Hippocampal formation (tissue), 2 donors: ENCODE results near the gene APBB2.
"Not testable (repeated sequence)": the region's sequence is repeated elsewhere in the genome, so short reads cannot be mapped to it uniquely, and the experiment has no call there.

Experiments
- DNase-seq, 2 donors: peaks; one replicate each; lab custom pipeline; 2025; lab: John Stamatoyannopoulos, UW

Gene APBB2

DNA sequence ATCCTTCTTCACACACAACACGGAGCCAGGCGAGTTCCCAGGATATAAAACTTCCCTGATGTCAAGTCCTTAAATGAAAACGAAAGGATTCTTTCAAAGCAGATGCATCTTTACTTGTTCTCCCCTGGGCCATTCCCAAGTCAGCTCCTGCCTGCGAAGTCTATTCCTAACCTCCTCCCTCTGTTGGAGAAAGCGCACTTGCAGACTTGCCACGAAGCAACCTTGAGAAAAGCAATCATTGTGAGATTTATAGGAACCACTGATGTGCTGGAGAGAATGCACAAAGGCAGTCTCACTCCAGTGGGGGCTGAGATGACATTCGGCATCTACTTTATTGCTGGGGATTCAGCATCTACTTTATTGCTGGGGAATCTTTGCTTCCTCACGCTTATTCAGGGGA lies 308.9 kb downstream of the APBB2 start:
- DNase-seq, result no peak

GRCh38 chr4:40900531-40900930 lies 313.8 kb downstream of the APBB2 start:
- DNase-seq, result not testable (repeated sequence)

GRCh38 chr4:40897557-40898203 lies 316.7 kb downstream of the APBB2 start:
- DNase-seq, result peak; percentile 38 to 41

DNA sequence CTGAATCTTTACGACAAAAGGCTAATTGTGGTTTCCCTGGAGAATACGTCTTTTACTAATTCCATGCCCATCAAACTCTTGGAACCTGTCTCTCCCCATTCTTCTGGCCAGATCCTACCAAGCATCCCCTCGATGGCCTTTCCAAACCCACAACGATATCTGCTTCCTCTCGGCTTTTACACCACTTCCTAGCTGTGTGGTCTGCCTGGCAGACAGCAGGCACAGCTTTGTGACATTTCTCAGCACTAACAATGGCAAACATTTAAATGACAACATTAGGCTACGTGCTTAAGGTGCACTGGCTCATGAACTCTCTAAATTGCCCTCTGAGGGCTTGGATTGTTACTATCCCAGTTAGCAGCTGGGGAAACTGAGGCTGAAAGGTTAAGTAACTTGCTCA lies 323.6 kb downstream of the APBB2 start:
- no peak for DNase-seq

DNA sequence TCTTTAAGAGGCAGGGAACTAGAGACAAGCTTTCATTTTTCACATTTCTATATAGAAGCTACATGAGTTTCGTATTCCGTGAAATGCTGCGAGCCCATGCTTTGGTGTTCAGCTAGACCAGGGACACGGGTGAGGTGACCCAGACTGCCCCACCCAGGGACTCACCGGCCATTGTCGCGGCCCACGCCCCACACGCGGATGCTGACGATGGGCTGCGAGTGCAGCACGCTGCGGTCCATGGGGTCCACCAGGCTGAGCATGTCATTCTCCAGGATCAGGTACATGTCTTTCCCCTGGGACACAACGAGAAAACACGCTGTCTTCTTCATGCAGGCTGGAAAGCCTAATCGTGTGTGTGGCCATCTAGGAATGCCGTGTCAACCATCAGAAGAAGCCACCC lies 324.1 kb downstream of the APBB2 start:
- no peak for DNase-seq

- no peak for DNase-seq
These were observed 325.4 kb downstream of the APBB2 start for GRCh38 chr4:40888933-40889332.

DNA sequence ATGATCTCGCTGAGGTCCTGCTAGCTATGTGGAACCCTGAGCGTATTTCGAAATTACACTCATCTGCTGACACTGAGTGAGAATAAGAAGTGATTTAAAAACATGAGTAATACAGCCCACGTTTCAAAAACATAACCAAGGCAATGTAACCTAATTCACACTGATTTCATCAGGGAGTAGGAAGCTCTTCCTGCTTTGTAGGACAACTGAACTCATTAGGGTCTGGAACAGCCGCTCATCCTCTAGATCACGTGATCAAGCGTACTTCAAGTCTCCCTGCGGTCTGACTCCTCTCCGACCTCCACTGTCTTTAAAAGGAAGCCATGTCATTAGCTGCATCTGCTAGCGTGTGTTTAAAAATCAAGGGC lies 326.6 kb downstream of the APBB2 start:
- DNase-seq, result no peak

DNA sequence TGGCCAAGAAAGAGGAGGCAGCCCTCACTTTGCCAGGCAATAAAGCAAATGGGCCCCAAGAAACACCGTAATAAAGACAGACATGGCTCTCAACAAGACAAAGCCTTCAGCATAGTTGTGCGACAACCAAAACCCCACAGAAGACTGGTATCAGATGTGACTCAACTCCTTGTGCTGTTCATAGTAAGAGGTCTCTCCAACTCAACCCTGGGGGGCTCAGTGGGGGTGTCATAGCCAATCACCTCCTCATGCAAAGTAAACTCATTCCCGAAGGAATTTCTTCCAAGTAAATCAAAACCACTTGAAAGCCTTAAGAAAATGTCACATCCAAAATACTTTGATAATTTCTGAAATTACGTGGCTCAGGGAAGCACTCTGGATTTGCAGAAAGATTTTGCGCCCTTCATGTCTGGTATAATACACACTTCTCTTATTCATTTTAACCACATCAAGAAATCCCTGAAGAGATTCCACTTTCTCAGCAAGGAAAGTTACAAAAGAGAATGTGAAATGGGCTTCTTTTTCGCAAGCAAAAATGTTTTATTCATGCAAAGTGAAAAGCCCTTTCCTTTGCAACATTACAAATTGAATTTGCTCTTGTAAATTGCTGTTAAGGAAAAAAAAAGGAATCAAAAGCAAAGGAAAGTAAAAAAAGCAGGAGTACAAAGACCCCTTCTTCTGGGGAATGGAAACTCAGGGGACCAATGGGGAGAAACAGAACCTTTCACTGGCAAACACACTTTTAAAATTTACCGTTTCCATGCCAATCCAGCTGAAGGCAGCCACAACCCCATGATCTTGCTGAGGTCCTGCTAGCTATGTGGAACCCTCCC lies 327.2 kb downstream of the APBB2 start:
- peak in 1 of 2 donors; percentile 55 for DNase-seq

DNA sequence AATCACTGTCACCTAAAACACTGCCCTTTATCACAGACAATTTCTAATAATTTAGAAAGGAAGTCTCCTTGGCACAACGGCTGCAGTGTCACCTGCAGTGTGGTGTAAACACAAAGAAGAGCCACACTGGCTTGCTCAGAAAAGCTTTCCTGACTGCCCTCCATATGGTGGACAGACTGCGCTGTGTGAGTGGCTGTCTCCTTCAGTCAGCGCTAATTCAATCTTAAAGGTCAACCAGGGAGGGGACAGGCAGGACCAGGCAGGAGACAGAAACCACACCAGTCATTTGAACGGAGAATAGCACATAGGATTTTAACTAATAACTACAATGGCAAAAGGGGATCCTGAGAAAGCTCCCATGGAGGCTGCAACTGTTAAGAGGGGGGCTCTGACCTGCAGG lies 332.5 kb downstream of the APBB2 start:
- DNase-seq, result no peak

DNA sequence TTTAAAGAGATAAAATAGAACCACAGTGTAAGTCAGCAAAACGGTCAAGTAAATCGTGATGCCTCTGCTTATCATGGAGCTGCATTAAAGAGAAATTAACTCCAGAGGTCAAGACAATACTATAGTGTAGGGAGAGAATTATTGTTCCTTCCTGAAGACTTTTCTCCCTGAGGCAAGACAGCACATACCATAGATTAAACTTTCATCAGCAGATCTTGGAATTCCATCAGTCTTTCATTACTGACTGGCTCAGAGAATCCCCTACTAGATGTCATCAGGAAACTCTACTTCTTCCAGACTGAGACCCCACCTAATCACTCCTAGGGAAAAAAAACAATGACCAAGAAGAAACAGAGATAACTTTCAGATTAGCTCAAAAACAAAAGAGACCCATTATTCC lies 333.2 kb downstream of the APBB2 start:
- no peak for DNase-seq

DNA sequence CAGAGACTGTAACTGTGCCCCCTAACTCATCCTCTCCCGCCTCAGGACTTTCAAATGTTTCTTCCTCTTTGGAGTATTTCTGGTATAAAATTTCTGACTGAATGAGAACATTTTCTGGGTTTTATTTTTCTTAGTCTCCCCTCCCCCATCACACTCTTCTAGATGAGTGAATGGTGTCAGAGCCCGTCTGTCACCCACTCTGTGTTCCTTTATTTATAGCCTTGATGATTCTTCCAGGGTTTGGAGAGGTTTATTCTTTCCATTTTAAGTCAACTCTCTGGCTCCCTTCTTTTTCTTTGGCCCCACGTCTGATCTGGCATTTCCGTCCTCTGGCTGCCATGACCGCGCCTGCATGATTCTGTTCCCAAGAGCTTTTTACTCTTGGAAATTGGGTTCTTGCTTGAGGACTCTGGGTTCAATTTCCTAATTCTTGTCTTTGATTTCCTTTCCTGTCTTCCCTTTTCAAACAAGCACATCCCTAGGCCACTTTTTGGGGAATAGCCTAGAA lies 335.7 kb downstream of the APBB2 start:
- DNase-seq, result no peak

DNA sequence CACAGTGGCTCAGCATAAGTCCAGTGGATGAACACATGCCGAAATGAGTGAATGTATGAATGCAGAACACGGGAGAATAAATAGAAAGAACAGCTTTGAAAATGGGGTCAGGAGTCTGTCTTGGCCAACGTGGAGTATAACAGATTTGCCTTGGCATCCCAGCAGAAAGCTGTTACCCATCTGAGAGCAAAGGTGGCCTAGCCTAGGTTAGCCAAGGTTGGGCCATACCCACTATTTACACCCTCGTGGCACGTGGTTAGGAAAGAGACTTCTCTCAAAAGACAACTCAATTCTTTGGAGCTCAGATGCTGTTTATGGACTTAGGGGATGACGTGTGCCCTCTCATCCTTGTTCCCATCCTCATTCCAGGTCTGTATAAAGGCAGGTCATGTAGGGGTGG lies 337.3 kb downstream of the APBB2 start:
- no peak for DNase-seq

- DNase-seq, result no peak
These were observed 338.7 kb downstream of the APBB2 start for GRCh38 chr4:40875507-40876150.

DNA sequence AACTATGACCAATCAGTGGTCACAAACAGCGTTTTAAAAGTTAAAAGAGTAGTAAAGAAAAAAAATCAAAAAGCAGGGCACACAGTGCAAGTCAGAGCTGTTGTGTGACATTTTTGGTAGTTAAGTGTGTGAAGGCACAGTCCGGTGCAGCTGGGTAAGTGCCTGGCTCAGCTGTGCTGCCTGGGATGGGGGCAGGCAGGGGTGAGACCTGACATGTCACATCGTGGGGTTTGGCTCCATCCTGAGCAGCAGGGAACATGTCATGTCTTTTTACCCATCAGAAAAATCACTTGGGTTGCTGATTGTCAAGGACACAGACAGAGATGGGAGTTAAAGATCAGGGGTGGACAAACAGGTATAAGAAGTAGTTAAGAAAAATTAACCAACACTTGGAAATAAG lies 339.4 kb downstream of the APBB2 start:
- no peak for DNase-seq

DNA sequence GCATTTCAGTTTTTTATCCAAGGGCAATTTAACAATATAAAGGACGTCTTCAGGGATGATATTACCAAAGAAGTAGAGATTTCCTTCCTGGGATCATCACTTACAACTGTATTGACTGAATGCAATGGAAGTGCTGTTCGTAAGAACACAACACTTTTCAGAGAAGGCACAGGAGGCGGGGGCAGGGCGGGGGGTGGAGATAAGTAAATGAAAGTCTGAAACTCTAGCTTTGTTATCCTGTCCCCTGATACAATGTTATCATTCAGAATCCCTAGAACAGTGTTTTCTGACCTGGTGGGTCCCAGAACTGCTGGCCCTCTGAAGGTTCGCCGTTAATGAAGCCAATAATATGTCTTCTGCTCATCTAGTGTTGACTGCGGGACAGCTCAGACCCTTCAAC lies 340.0 kb downstream of the APBB2 start:
- DNase-seq, result no peak

DNA sequence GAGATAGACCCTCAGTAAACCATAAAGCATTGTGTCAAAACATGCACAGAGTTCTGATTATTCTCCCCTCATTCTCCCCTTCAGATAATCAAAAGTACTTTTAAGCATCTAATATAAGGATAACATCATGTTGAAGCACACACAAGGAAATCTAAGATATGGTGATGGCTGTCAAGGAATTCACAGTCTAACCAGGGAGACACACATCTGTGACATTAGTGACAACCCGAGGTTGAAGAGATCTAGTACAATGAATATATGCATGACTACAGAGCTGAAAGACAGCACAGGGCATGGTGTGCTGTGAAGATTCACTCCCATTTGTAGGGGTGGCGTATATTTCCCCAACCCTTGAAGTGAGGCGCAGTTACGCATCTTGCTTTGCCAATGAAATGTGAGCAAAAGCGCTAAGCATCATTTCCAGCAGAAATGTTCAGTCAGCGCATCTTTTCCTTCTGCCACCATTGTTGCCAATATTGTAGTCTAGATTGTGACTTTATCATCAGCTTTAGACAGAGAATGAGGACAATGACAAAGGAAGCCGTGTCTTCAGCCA lies 342.6 kb downstream of the APBB2 start:
- no peak for DNase-seq

GRCh38 chr4:40870150-40870549 lies 344.2 kb downstream of the APBB2 start:
- DNase-seq, result no peak

DNA sequence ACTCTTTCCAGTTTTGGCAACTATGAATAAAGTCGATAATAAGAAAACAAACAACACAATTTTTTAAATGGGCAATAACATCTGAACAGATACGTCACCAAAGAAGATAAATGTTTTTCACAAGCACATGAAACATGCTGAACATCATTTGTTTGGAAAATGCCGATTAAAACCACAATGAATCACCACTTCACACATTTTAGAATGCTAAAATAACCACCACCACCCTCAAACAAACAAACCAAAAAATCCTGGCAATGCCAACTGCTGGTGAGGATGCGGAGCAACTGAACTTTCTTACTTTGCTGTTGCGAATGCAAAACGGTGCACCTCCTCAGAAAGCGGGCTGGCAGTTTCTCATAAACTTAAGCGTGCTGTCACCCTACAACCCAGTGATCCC lies 348.6 kb downstream of the APBB2 start:
- DNase-seq, result no peak

DNA sequence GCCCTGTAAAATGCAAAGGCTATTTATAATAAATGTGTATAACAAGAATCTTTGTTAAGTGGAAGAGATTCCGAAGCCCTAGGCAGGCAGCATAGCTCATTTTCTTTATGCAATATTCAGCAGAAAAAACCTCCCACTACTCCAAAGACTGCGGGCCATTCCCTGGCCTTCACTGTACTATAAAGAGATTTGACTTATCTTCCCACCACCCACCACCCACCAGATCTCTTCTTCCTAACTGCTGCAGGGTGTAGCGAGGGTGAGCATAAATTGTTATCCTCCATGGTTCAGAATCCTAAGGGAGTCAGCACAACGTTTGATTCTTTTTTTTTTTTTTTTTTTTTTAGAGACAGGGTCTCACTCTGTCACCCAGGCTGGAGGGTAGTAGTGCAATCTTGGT lies 349.8 kb downstream of the APBB2 start:
- DNase-seq, result no peak

DNA sequence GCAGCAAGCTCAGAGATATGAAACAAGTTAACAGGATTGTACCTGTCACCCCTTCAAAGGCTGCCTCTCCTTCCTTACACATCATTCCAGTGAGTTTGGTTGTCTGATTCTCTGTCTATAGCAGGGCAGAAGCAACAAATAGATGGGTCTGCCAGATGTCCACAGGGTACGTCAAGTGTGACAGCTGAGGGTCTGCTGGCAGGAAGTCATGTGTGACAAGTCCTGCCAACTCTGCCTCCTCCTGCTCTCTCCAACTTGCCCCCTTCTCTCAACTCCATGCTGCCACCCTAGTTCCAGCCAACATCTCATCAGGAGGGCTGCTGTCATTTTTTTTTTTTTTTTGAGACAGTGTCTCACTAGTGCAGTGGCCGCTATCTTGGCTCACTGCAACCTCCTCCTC lies 355.4 kb downstream of the APBB2 start:
- no peak for DNase-seq

GRCh38 chr4:40857956-40858355 lies 356.4 kb downstream of the APBB2 start:
- no peak for DNase-seq

DNA sequence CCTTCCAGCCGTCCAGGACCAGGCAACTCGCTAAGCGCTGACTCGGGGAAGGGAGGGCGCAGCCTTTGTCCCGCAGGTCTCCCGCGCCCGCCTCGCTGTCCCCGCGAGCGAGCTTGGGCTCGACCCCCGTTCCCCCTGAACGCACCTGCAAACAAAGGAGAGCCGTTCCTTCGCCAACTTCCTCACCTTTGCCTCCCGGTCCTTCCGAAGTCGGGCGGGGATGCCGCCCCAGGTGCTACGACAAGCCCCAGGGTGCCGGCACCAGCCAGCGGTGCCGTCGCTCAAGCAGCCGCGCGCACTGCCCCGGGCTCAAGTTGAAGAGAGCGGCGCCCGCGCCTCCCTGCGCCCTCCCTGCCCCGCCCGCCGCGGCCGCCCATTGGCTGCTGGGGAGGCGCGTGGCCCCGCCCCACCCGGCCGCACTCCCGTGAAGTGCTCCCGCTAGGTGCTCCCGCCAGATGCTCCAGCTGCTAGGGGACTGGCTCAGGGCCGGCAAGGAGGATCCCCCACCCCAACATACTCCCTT lies 357.4 kb downstream of the APBB2 start:
- DNase-seq, result peak; percentile 58 to 65
